GM23338 (cell line): Measurements from ENCODE around the gene CARD6.

ENCODE experiments used
- CREB1 ChIP-seq: fragments of 250-450 bp; sonication (Bioruptor Pico); IDR thresholded peaks from 2 replicates; pipeline ENCODE4 v1.5.0; 2020; ENCODE audit warnings: low read depth, mild to moderate bottlenecking, moderate library complexity
- CTCF ChIP-seq, 2 experiments: fragments of 200-600 bp in 1 of 2; sonication (generic) in 1 of 2; conservative IDR thresholded peaks; 2 replicates each; pipeline versions ENCODE4 v1.5.1 to v1.6.1; 2016 to 2017; ENCODE audit warnings: antibody characterized with exemption in 2 of 2, low read depth in 2 of 2, mild to moderate bottlenecking in 2 of 2, moderate library complexity in 1 of 2
- ETS1 ChIP-seq: IDR thresholded peaks from 2 replicates; pipeline ENCODE4 v1.6.1; 2016; ENCODE audit warnings: antibody characterized with exemption
- EZH2 ChIP-seq: fragments of 200-600 bp; sonication (generic); IDR thresholded peaks from one replicate; pipeline ENCODE4 v1.8.0; 2017; ENCODE audit warnings: antibody characterized with exemption, mild to moderate bottlenecking, low read depth; ENCODE audit not compliant: unreplicated experiment
- EZH2phosphoT487 ChIP-seq: fragments of 200-600 bp; sonication (generic); IDR thresholded peaks from one replicate; pipeline ENCODE4 v1.8.1; 2018; ENCODE audit warnings: antibody characterized with exemption; ENCODE audit not compliant: unreplicated experiment
- JUNB ChIP-seq: IDR thresholded peaks from one replicate; pipeline ENCODE4 v1.6.1; 2016; ENCODE audit warnings: antibody characterized with exemption; ENCODE audit not compliant: unreplicated experiment
- POLR2AphosphoS5 ChIP-seq: IDR thresholded peaks from 2 replicates; pipeline ENCODE4 v1.6.1; 2016; ENCODE audit warnings: antibody characterized with exemption, low read depth
- STAT1 ChIP-seq: IDR thresholded peaks from one replicate; pipeline ENCODE4 v1.6.1; 2016; ENCODE audit warnings: antibody characterized with exemption; ENCODE audit not compliant: unreplicated experiment
- TF ChIP-seq, protein P1 (sequence below): IDR thresholded peaks from one replicate; pipeline ENCODE4 v1.6.1; 2018; ENCODE audit warnings: antibody characterized with exemption; ENCODE audit not compliant: unreplicated experiment

- TF ChIP-seq CTCF (conservative IDR thresholded peaks at IDR 0.05; ENCODE audit: low read depth in 2 of 2) (no peak), POLR2AphosphoS5 (no peak), STAT1 (no peak), EZH2phosphoT487 (no peak), EZH2 (no peak), CREB1 (CRISPR knock-in tag) (no peak), JUNB (no peak), ETS1 (no peak)
- TF ChIP-seq, protein P1, sequence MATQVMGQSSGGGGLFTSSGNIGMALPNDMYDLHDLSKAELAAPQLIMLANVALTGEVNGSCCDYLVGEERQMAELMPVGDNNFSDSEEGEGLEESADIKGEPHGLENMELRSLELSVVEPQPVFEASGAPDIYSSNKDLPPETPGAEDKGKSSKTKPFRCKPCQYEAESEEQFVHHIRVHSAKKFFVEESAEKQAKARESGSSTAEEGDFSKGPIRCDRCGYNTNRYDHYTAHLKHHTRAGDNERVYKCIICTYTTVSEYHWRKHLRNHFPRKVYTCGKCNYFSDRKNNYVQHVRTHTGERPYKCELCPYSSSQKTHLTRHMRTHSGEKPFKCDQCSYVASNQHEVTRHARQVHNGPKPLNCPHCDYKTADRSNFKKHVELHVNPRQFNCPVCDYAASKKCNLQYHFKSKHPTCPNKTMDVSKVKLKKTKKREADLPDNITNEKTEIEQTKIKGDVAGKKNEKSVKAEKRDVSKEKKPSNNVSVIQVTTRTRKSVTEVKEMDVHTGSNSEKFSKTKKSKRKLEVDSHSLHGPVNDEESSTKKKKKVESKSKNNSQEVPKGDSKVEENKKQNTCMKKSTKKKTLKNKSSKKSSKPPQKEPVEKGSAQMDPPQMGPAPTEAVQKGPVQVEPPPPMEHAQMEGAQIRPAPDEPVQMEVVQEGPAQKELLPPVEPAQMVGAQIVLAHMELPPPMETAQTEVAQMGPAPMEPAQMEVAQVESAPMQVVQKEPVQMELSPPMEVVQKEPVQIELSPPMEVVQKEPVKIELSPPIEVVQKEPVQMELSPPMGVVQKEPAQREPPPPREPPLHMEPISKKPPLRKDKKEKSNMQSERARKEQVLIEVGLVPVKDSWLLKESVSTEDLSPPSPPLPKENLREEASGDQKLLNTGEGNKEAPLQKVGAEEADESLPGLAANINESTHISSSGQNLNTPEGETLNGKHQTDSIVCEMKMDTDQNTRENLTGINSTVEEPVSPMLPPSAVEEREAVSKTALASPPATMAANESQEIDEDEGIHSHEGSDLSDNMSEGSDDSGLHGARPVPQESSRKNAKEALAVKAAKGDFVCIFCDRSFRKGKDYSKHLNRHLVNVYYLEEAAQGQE = no peak
Measured at GRCh38 chr5:40823459-40823858, 17.7 kb upstream of the CARD6 start.
